OCI-LY1 (cell line): ENCODE results near the gene KIAA1328.

Experiments used
- CTCF ChIP-seq: fragments of 200-600 bp; sonication (generic), shearing (Covaris generic); IDR thresholded peaks from 2 replicates; pipeline ENCODE4 v1.5.1; 2017; ENCODE audit warnings: mild to moderate bottlenecking, antibody characterized with exemption, low read length, moderate library complexity, mixed read lengths
- EZH2 ChIP-seq: fragments of 200-600 bp; sonication (generic), shearing (Covaris generic); IDR thresholded peaks from 2 replicates; pipeline ENCODE4 v1.8.0; 2017; ENCODE audit warnings: borderline replicate concordance, mixed run types, mild to moderate bottlenecking, antibody characterized with exemption, low read length, moderate library complexity, mixed read lengths

- TF ChIP-seq CTCF = no peak
- TF ChIP-seq EZH2 = no peak
Measured at GRCh38 chr18:37238282-37239108, 409.6 kb downstream of the KIAA1328 start.
